HS-5 (cell line): Measurements from ENCODE around the gene BICD1.

Experiments used
- DNase-seq: peaks from one replicate; pipeline ENCODE4 v3.0.0-alpha.2; 2012; ENCODE audit warnings: low read depth

The BICD1 gene

DNA sequence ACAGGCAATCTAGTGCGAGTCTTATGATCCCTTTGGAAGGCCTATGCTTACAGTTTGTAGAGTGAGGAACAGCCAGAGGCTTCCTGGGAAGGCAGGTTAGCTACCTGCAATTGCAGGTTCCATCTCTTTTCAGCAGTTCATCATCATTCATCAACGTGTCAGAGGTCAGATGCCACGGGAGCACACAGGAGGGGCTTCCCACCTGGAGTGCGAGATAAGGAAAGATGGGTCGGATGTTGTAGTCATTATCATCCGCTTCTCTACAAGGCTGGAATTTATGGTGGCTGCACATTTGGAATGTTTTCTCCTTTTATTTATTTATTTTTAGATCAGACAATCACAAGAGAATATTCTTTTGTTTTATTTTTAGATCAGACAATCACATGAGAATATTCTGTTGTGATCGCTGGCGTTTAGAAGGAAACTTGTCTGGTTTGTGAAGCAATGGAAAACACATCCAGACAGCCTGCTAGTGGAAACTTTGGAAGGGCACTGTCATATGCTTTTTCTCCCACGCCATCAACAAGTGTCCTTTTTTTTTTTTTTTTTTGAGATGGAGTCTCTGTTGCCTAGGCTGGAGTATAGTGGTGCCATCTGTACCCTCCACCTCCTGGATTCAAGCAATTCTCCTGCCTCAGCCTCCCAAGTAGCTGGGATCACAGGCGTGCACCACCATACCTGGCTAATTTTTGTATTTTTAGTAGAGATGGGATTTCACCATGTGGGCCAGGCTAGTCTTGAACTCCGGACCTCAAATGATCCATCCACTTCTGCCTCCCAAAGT, 1.9 kb upstream of the BICD1 start:
- DNase-seq = no peak

DNA sequence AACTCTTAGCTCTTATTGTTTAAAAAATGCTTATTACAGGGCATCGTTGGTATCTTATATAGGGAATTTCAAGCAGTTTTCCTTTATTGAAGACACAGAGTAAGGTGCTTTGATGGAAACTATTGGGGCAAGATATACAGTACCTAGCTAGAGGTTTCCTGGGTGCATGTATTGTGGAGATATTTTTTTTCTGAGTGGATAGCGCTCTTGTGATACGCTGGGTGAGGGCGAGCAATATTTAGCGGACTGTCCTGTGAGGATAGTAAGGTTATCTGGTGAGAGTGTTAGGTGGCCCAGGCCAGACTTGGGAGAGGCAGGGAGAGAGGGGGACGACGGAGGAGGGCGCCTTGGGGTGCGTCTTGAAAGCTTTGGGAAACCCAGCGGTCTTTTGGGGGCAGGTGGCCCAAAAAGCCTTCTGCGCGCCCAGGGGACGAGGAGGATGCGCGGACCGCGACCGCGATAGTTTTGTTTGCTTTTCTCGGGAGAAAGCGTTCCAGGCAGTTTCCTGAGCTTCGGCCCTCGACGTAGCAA, 596 bp upstream of the BICD1 start:
- no peak for DNase-seq

DNA sequence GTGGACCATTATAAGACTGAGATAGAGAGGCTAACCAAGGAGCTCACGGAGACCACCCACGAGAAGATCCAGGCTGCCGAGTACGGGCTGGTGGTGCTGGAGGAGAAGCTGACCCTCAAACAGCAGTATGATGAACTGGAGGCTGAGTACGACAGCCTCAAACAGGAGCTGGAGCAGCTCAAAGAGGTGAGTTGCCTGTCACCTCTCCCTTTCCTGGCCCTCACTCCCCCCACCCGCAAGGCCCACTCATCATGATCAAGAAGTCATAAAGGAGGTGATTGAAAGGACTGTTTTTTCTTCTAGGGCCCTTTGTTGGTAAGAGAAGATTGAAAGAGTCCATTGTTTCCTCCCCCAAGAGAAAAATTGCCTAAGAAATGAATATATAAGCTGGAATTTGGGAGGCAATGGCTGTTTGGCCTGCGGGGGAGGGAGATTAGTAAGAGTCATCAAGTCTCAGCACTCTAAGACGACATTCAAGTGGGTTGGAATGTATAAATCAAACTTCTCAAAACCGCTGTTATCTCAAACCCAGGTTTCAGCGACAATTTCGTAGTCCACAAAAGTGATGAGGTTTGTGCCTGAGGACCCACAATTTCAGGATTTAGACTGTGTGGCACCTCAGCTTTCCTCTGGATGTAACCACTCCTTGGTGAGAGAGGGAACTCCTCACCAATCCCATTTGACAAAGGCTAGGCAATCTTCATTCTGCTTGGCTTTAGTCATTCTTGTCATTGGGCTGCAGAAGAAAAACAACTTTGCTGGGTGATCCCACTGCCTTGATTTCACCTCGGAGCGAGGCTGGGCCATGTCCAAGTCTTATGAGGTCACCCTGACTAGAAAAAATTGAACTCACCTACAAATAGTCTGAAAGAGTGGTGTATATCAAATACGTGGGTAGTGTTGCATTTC, 966 bp downstream of the BICD1 start:
- peak; percentile 66 for DNase-seq

DNA sequence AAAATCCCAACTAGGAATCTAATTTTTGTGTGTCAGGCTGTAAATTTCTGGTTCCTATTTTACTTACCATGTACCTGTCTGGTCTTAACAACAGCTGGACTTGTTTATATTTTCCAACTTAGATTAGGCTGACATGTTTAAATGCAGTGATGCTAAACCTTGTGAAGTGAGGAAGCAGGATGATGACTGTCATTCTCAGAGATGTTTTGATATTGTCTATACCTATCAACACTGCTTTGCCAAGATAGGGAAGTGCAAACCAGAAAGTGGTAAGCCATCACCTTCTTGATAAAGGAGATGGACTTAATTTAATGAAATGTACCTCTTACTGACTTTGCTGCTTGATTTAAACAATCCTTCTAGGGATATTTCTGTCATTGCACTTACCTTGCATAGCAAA, 2.1 kb downstream of the BICD1 start:
- no peak for DNase-seq

DNA sequence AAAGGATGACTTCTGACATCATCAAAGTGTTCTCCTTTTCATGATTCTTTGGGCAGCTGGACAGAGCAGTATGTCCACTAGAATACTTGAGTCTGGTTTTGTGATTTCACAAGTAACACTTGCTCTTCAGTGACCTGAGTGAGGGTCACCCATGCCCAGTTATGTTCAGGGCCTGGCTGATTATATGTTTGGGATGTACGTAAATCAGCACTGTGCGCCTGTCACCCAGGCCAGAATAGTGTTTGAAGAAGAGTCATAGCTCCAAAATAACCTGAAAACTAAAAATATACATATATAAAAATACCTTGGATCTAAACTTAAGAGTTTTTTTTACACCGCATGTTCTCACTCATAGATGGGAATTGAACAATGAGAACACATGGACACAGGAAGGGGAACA, 3.8 kb downstream of the BICD1 start:
- no peak for DNase-seq

DNA sequence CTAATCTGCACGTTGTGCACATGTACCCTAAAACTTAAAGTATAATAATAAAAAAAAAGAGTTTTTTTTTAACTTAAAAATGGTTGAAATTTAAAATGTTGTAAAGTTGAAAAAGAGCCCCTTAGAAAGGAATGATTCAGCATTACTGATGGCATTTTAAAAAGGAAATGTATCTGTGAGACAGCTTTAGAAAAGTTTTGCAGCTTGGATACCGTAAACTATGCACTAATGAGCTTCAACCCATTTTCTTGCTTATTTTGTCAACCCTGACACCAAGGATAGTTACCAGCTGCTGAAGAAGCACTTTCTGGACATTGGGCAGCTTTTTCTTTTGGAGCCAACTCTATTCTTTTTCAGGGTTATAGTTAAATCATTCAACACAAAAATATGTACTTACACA, 4.3 kb downstream of the BICD1 start:
- no peak for DNase-seq

DNA sequence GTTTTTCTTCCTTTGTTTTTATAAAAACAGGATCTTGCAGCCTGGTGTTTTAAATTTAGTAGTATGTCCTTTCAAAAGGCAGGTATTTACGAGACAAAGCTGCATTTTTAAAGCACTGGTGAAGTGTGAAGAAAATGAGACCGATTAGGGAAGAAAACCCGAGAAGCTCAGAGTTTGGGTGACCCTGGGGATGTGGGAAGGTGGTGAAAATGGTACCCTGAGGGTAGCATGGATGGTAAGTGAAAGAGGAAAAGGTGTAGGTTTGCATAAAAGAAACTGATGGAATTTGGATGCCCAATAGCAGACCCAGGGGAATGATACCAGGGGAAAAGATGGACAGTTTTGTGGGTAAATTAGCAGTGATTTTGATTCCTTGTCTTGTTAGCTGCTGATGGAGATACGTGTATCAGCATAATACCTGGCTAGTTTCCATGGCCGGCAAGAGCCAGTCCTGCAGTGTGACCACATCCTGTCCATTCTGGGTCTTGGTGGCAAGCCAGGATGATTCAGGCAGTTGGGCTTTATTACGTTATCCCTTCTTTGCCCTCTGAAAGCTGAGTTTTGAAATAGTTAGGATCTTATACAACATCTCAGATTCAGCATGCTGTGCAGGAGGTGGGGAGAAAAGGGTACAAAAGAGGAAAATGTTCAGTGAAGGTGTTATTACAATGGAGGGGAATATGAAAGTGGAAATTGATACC, 8.9 kb downstream of the BICD1 start:
- peak; percentile 99 for DNase-seq

DNA sequence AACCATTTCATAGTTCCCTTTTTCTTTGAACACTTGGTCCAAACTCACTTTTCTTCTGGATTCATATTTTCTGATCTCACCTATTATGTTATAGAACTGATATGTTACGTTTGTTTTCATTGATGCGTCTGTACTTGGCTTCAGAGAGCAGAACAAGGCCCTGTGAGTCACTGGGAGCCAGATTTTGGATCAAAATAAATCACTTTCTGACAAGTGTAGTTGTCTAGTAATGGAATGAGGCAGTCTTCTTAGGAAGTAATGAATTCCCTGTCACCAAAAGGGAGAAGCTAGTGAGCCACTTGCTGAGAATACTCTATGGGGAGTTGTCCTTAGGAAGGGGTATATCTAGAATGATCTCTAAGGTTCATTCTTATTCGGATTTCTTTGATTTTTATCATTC, 10.2 kb downstream of the BICD1 start:
- DNase-seq = no peak

DNA sequence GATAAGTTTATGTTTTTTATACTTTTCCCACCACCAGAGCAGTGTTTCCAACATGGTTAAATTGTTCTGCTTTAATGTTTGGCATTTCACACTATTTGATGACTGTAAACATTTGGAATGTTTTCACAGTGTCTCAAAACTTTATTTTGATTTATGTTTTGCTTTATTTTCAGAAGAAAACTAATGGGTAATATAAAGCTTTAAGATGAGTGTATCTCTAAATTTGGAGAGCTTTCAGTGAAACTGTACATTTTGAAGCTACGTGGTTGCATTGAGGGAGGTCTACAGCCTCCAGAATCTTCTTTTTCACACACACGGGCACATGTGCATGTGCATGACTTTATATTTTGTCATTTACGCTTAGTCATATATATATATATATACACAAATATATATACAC, 10.7 kb downstream of the BICD1 start:
- DNase-seq = no peak

DNA sequence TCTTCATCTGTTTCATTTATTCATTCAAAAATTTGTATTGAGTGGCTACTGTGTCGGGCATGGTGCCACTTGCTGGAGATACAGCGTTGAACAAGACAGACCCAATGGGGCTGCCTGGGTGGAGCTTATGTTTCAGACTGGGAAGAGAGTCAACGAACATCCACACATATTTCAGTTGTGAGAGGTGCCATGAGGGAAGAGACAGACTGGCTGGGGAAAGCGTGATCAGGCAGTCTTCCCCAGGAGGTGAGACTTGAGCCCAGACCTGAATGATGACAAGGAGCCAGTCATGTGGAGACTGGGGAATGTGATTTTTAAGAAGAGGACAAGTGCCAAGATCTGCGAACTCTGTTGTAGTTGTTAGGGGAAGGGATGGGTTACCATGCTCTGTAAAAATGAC, 12.2 kb downstream of the BICD1 start:
- no peak for DNase-seq

DNA sequence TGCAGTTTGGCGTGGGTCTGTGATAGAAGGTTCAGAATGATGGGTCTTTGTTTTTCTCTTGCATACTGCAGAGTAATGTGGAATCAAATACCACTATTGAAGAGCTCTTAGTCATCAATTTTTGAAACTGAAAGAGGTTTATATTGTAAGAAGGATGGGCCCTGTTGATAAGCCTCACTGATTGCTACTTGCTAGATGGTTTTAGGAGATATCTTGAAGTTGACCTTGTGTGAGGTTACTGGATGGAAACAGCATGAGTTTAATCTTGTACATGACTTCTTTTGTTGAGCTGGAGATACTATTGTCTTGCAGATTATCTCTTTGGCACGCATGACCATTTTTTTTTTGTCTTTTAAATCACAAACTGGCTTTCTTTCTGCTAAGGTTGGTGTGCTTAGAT, 13.8 kb downstream of the BICD1 start:
- DNase-seq = no peak

DNA sequence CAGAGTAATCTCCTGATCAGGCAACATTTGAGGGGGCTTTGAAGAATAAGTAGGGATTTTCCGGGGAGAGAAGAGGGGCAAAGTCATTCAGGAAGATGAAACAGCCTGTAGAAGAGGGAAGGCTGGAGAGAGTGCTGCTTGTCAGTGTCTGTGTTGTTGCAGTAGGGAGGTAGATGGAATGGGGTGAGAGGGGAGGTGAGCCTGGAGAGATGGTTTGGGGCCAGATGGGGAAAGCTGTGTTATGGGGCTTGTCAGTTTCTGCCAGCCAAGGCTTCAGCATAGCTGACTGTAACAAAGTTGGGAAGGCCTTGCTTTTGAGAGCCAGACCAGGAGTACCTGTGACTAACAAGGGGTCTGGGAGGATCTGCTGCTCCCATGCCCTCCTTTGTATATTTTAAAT, 18.0 kb downstream of the BICD1 start:
- no peak for DNase-seq

DNA sequence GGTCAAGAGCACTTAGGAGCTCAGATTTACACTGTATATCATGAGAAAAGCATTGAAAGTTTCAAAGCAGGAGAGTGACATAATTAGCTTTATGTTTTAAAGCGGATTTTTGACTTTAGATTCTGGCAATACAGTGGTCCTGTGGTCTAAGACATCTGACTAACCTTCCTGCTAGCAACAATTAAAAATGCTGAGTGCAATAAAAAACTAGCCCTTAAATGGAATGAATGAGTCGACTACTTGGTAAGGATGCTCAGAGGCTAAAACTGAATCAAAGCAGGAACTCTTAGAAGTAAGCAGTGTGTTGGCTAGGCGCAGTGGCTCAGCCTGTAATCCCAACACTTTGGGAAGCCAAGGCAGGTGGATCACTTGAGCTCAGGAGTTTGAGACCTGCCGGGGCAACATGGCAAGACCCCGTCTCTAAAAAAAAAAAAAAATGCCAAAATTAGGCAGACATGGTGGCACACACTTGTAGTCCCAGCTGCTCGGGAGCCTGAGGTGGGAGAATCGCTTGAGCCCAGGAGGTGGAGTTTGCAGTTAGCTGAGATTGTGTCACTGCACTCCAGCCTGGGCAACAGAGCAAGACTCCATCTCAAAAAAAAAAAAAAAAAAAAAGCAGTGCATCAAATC, 18.9 kb downstream of the BICD1 start:
- DNase-seq = peak; percentile 47

DNA sequence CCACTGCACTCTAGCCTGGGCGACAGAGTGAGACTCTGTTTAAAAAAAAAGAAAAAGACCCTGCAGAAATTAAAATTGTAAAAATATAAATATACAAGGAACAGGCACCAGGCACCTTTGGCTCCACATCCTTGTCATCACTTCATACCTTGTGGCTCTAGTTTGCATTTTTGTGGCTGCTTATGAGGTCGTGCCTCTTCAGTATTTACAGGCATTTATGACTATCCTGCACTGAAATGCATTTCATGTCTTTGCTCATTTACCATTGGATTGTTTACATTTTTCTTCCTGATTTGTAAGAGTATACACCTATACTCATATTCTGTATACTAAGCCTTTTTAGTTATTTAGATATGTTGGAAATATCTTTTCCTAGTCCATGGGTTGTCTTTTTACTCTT, 20.1 kb downstream of the BICD1 start:
- no peak for DNase-seq

DNA sequence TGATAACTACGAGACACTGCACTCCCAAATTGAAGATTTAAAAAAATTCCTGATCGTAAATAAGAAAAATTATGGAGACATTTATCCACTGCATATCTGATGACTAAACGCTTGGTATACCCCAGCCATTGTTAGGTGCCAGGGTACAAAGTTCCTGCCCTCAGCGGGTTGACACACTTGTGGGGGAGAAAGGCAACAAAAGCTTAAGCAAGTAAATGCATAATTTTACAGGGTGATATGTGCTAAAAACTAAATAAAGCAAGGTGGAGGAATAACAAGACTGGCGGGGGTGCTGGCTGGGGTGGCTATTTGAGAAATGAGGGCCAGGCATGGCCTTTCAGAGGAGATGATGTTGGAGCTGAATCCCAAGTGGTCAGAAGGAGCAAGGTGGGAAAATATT, 25.0 kb downstream of the BICD1 start:
- DNase-seq = no peak

DNA sequence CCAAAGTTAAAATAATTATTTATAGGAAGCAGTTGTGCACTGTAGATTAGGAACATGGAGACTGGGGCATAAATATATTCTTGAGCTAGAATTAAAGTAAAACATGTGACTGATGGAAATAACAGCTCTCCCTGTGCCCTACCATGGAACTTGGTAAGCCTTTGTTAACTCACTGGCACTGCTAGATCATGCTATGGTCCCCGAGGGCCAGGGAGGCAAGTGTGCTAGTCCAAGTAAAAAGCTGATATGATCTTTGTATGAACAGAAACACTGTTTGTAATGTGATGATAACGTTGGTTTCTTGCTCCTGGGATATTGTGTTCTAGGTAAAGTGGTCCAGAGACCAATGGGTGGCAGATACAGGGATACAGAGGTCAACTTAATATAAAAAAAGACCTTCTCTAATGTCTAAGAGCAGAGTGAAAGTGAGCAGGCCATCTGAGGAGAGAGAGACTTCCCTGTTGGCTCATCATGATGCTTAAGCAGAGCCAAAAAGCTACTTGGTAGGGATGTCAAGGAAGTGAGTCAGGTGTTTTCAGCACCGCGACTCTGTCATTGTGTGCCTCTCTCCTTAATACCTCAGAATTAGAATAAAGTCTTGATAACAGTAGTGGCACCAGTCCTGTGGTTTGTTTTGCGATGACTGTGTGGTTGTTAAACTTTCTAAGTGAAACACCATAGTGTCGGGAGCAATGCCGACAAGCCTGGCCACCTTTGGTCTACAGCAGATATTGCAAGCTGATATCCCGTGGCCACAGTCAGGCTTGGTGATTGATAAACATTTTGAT, 27.6 kb downstream of the BICD1 start:
- no peak for DNase-seq

DNA sequence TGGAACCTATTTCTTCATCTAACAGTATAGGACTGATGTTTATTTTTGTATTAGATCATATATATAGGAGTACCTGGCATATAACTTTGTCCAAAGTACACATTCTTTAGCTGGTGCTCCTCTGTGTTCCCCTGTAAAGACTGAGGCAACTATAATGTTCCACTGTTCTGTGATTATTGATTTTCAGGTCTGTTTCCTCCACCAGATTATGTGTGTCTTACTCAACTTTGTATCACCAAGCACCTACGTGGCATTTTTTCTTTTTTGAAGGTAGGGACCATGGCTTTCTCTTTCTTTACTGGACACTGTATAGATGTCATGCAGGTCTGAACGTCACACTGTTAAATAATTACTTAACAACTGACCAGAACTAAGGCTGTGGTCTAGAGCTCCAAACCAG, 29.3 kb downstream of the BICD1 start:
- DNase-seq = no peak

DNA sequence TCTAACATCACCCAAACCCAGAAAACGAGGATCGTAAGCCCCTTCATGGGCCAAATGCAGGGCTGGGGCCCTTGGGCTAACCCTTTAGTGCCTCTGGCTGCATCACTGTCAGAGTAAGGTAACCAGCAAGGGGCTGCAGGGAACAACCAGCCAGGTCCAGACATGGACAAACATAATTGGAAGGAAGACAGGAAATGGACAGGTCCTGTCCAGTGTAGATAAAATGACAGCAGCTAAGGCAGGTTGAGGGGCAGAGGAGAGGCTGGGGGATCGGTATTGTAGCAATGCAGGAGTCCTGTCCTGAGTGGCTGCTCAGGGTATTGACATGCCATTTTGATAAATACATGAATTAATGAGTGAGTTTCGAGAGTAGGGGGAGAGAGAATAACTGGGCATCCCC, 29.8 kb downstream of the BICD1 start:
- DNase-seq = no peak

DNA sequence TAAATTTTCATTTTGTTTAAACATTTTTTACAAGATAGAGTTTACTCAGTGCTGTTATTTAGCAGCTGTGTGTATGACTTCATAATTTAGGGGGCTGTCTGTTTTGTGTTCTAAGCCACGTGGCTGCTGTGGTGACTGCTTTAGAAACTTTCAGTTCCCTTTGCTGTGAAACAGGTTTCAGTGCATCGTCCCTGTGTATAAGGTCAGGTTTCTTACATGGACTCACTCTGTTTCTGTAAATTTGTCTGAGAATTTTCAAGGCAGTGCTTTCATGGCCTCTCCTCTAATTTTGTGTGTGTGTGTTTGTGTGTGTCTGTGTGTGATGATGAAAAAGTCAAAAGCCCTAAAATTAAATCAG, 32.4 kb downstream of the BICD1 start:
- no peak for DNase-seq

DNA sequence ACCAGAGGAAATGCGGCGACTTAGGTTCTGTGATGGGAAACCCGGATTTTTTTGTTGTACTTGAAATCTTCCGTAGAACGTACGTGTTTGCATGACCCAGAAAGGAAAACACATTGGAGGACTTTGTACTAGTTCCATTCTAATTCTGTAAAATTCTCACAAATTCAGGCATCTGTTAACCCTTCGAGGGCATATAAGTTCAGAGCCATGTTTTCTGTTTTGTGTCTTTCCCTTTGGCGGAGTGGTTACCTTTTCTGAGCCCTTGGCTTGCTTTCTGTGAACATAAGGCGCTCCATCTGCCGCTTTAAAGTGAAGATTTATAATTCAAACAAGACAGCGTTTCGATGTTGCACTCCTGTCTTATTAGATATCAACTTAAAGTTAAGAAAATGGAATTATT, 34.2 kb downstream of the BICD1 start:
- DNase-seq = no peak

DNA sequence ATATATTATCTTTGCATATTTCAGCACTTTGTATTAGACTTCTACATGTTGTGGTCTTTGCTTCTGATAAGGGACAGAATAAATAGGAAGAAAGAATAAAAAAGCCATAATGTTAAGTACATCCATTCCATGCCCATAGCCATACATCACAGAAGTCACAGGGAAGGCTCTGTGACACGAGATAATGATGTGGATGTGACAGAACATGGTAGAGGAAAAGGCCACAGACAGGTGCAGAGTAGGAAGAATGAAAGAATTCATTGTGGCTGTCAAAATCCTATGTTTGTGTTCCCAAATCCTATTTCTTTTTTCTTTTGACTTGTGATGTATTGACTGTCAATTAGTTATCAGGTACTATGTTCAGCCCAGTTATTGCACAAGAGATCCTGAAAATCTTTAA, 38.4 kb downstream of the BICD1 start:
- no peak for DNase-seq
